ENCODE data around the gene TPM4.

DNA sequence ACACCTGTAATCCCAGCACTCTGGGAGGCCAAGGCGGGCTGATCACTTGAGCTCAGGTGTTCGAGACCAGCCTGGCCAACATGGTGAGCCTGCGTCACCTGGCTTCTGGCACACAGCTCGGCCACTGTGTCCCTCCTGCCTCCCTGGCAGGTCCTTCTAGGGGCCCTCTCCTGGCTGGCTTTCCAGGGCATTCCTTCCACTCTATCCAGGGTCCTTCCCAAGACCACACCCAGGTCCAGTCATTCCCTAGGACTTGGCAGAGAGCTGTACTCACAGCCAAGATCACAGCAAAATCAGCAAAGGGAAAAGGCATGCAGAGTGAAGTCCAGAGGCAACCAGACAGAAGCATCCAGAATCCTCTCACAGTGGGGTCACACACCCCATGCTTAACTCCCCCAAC, 57.5 kb downstream of the TPM4 start:
- TF ChIP-seq, protein P1, sequence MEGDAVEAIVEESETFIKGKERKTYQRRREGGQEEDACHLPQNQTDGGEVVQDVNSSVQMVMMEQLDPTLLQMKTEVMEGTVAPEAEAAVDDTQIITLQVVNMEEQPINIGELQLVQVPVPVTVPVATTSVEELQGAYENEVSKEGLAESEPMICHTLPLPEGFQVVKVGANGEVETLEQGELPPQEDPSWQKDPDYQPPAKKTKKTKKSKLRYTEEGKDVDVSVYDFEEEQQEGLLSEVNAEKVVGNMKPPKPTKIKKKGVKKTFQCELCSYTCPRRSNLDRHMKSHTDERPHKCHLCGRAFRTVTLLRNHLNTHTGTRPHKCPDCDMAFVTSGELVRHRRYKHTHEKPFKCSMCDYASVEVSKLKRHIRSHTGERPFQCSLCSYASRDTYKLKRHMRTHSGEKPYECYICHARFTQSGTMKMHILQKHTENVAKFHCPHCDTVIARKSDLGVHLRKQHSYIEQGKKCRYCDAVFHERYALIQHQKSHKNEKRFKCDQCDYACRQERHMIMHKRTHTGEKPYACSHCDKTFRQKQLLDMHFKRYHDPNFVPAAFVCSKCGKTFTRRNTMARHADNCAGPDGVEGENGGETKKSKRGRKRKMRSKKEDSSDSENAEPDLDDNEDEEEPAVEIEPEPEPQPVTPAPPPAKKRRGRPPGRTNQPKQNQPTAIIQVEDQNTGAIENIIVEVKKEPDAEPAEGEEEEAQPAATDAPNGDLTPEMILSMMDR (IDR thresholded peaks at IDR 0.05; ENCODE audit: low read length) = no peak
- no peak for TF ChIP-seq EZH2 (IDR thresholded peaks at IDR 0.05; ENCODE audit: borderline replicate concordance, low read length)

Data from OCI-LY1 (cell line).